Measurements from ENCODE around the gene CHST11. TPM values are rescaled to one million over a fixed set of nuclear protein-coding genes. Genes with fewer than 3 reads are reported as not detected.
"Not testable (repeated sequence)": the region's sequence is repeated elsewhere in the genome, so short reads cannot be mapped to it uniquely, and the experiment has no call there.

The CHST11 gene
- total RNA-seq, 1 donor, result 8.2 TPM

DNA sequence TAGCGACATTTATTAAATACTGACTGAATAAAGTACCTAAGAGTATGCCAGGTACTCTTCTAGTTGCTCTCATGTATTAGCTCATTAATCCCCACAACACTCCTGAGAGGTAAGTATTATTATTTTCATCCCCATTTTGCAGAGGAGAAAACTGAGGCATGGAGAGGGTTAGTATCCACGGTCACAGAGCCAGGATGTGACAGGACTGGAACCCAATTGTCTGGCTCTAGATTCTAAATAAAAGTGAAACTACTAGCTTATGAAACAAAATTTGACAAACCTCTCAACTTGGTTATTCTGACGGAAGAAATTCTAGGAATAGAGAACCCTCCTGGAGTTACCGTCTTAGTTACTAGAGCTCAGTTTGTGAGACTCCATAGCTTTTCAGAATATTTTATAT is 112.2 kb downstream of the CHST11 start:
- TF ChIP-seq, protein P1, sequence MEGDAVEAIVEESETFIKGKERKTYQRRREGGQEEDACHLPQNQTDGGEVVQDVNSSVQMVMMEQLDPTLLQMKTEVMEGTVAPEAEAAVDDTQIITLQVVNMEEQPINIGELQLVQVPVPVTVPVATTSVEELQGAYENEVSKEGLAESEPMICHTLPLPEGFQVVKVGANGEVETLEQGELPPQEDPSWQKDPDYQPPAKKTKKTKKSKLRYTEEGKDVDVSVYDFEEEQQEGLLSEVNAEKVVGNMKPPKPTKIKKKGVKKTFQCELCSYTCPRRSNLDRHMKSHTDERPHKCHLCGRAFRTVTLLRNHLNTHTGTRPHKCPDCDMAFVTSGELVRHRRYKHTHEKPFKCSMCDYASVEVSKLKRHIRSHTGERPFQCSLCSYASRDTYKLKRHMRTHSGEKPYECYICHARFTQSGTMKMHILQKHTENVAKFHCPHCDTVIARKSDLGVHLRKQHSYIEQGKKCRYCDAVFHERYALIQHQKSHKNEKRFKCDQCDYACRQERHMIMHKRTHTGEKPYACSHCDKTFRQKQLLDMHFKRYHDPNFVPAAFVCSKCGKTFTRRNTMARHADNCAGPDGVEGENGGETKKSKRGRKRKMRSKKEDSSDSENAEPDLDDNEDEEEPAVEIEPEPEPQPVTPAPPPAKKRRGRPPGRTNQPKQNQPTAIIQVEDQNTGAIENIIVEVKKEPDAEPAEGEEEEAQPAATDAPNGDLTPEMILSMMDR (IDR thresholded peaks at IDR 0.05; ENCODE audit: insufficient read depth, low read depth, low read length), result no peak
- DNase-seq (ENCODE audit: low read depth), result no peak
- H3K4me3 ChIP-seq (ENCODE audit: low read depth, low read length), result no peak overlapping the region

DNA sequence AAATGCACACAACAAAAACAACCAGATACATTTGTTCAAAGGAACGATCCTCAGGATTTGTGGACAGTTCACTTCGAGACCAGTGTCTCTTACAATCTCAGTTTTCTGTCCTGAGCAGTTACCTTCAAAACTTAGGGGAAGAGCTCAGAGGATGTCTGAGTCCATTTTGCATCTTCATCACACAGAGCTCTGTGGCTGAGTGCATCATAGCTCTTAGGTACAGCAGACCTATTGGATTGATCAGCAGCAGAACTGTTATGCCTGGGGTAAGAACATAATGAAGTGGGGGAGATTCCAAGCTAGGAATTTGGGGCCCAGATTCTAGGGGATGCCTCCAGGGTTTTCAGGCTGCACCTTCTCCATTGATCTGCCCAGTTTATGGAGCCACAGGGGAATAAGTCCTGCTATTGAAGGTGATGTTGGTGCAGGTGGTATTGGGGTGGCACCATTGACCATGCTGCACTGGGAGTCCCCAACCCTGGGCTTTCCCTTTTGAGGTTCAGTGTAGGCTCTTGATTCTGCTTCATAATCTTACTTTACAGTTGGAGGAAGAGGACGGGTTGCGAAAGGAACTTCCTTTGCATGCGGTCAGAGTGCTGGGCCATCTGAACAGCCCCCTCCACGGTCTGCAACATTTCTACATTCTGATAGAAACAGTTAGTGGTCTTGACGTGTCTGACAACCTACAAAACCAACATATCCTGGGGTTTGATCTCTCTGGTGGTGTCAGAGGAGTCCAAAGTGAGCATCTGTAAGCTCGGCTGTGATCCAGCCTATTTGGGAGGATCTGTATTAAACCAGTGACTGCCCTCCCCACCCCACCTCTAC is 112.8 kb downstream of the CHST11 start:
- TF ChIP-seq, protein P1 (IDR thresholded peaks at IDR 0.05; ENCODE audit: insufficient read depth, low read depth, low read length), result no peak
- DNase-seq (ENCODE audit: low read depth), result no peak
- H3K4me3 ChIP-seq (ENCODE audit: low read depth, low read length), result no peak overlapping the region

DNA sequence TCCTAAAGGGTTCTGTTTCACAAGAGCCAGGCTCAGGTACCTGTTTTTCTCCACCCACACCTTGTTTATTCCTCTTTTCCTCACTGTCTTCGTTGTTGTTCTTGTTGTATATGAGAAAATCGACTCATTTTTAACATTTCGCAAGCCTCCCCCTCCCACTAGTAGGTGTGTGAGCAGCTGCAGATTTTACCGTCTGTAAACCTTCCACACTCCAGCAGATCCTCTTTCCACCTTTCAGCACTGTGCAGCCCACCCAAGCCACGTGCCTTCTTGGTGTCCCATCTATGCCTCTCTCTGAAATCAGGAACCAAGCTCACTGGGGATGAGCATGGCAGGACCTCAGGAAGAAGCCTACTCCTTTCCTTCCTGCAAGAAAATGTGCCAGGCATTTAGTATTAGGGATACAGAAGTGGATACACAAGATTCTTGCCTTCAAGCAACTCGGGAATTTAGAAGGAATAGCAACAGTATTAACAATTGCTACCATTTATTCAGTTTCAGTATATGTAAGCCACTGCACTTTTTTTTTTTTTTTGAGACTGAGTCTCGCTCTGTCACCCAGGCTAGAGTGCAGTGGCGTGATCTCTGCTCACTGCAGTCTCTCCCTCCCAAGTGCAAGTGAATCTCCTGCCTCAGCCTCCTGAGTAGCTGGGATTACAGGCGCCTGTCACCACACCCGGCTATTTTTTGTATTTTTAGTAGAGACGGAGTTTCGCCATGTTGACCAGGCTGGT is 113.6 kb downstream of the CHST11 start:
- TF ChIP-seq, protein P1 (IDR thresholded peaks at IDR 0.05; ENCODE audit: insufficient read depth, low read depth, low read length), result no peak

DNA sequence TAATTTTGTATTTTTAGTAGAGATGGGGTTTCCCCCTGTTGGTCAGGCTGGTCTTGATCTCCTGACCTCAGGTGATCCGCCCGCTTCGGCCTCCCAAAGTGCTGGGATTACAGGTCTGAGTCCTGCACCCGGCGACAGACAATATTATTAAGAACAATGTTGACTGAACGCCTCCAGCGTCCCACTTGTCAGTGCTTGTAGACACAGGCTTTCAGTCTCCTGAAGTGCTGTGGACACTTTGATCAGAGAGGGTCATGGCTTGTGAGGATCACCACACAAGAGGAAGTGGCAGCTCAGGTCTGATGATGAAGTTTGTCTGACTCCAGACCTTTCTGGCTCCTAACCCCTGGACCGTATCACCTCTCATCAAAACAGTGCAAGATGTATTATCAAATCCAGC is 114.6 kb downstream of the CHST11 start:
- TF ChIP-seq, protein P1 (IDR thresholded peaks at IDR 0.05; ENCODE audit: insufficient read depth, low read depth, low read length), result no peak
- no peak overlapping the region for H3K4me3 ChIP-seq (ENCODE audit: low read depth, low read length)
- DNase-seq (ENCODE audit: low read depth), result no peak

More for the DNA sequence above, 113.6 kb downstream of the CHST11 start:
- H3K4me3 ChIP-seq (ENCODE audit: low read depth, low read length), result no peak overlapping the region
- no peak for DNase-seq (ENCODE audit: low read depth)

DNA sequence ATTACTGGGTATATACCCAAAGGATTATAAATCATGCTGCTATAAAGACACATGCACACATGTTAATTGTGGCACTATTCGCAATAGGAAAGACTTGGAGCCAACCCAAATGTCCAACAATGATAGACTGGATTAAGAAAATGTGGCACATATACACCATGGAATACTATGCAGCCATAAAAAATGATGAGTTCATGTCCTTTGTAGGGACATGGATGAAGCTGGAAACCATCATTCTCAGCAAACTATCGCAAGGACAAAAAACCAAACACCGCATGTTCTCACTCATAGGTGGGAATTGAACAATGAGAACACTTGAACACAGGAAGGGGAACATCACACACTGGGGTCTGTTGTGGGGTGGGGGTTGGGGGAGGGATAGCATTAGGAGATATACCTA is 117.6 kb downstream of the CHST11 start:
- not testable (repeated sequence) for H3K4me3 ChIP-seq (ENCODE audit: low read depth, low read length); DNase-seq (ENCODE audit: low read depth)

DNA sequence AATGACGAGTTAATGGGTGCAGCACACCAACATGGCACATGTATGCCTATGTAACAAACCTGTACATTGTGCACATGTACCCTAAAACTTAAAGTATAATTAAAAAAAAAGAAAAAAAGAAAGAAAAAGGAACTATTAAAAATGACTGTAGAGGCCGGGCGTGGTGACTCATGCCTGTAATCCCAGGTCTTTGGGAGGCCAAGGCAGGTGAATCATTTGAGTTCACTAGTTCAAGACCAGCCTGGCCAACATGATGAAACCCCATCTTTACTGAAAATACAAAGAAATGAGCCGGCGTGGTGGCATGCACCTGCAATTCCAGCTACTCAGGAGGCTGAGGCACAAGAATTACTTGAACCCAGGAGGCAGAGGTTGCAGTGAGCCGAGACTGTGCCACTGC is 118.0 kb downstream of the CHST11 start:
- DNase-seq (ENCODE audit: low read depth), result not testable (repeated sequence)

DNA sequence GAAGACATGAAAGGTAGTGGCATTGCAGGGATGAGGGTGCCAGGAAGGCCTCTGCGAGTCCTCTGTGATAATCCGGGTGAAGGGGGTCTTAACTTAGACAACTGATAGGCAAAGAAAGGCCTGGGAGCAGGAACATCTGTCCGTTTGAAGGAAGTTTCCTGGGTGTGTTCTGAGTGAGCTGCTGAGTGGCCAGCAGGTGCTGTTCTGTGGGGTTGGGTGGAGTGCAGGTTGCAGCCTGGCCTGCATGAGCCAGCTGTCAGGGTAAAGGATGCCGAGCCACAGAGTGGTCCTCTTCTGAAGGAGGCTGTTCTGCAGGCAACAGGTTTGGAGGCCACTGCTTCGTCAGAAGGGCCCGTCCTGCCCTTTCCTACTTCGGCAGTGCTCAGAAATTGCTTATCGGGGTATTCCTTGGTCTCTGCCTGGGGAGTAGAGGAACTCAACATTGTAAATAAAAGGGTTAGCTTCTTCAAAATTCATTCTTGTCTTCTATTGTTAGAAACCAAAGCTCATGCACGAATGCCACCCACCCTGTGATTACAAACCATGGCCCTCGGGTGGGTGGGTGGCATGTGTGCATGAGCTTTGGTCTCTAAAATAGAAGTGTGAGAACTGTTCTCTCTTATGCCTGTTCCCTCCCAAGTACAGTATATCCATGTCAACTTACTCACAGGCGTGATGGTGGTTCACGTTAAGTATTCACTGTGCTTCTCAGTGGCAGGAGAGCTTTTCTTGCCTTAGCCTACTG is 118.9 kb downstream of the CHST11 start:
- TF ChIP-seq, protein P1 (IDR thresholded peaks at IDR 0.05; ENCODE audit: insufficient read depth, low read depth, low read length), result no peak
- no peak for DNase-seq (ENCODE audit: low read depth)
- H3K4me3 ChIP-seq (ENCODE audit: low read depth, low read length), result no peak overlapping the region

More for the DNA sequence above, 118.0 kb downstream of the CHST11 start:
- H3K4me3 ChIP-seq (ENCODE audit: low read depth, low read length), result not testable (repeated sequence)

Data from fibroblast of villous mesenchyme (primary cell).